ENCODE results near the gene OSBPL5. TPM values are rescaled to one million over a fixed set of nuclear protein-coding genes. Genes with fewer than 3 reads are reported as not detected.

Gene OSBPL5
- polyA plus RNA-seq, 1 donor: 14.1 TPM

DNA sequence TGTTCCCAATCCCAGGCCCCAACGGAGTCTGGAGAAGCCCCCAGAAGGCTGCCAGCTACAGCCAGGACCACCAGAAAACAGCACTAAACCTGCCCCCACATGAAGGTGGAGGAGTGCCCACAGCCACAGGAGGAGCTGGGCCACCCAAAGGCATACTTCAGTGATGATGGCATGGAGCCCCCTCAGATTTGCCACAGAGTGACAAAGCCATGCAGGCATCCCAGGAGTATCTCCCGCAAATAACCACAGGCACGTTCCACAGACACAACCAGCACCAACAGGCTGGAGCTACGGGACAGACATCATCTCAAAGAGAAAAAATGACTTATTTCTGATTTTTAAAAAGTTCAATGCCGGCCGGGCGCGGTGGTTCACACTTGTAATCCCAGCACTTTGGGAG lies 118.5 kb downstream of the OSBPL5 start:
- DNase-seq: no peak
- Histone ChIP-seq H3K27me3 (ENCODE audit: control insufficient read depth, insufficient read depth, low read length) (no peaks in the 10 kb centered on the region), H3K4me1 (ENCODE audit: control insufficient read depth, insufficient read depth, low read length) (peaks cover 29% of the 10 kb centered on the region), H3K27ac (ENCODE audit: low read length) (no peak overlapping the region), H3K9me3 (ENCODE audit: control insufficient read depth, low read depth, low read length) (no peaks in the 10 kb centered on the region), H3K36me3 (ENCODE audit: control insufficient read depth, insufficient read depth, low read length) (peaks cover 27% of the 10 kb centered on the region), H3K4me3 (ENCODE audit: low read length) (no peak overlapping the region)
- no CpG with 5 or more reads among the region's 8 CpGs for WGBS (ENCODE audit: insufficient coverage, low lambda C conversion rate)

DNA sequence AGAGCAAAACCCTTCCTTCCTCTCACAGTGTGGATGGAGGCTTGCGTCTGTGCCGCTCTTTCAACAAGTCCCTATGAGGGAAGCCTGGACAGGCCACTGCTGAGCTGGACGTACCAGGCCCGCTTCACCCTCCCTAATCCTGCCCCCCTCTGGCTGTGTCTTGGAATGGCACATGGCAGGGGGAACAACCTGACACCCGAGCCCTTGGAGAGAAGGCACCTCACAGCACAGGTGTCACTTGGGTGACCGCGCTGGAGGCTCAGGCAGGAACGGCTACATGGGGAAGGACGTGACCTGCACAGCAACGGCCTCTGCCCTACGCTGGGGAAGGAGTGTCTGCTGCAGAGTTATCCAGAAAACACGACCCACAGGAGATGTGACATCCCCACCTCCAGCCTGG lies 118.9 kb downstream of the OSBPL5 start:
- no peak overlapping the region for H3K27ac ChIP-seq (ENCODE audit: low read length)
- no peaks in the 10 kb centered on the region for H3K9me3 ChIP-seq (ENCODE audit: control insufficient read depth, low read depth, low read length)
- H3K4me1 ChIP-seq (ENCODE audit: control insufficient read depth, insufficient read depth, low read length): peaks cover 28% of the 10 kb centered on the region
- DNase-seq: no peak
- H3K36me3 ChIP-seq (ENCODE audit: control insufficient read depth, insufficient read depth, low read length): peaks cover 26% of the 10 kb centered on the region
- no peak overlapping the region for H3K4me3 ChIP-seq (ENCODE audit: low read length)
- H3K27me3 ChIP-seq (ENCODE audit: control insufficient read depth, insufficient read depth, low read length): no peaks in the 10 kb centered on the region
- WGBS (ENCODE audit: insufficient coverage, low lambda C conversion rate): no CpG with 5 or more reads among the region's 12 CpGs

GRCh38 chr11:3044915-3045314 lies 120.2 kb downstream of the OSBPL5 start:
- H3K4me3 ChIP-seq (ENCODE audit: low read length): no peak overlapping the region
- H3K4me1 ChIP-seq (ENCODE audit: control insufficient read depth, insufficient read depth, low read length): peaks cover 17% of the 10 kb centered on the region
- no peaks in the 10 kb centered on the region for H3K9me3 ChIP-seq (ENCODE audit: control insufficient read depth, low read depth, low read length)
- WGBS (ENCODE audit: insufficient coverage, low lambda C conversion rate): no CpG with 5 or more reads among the region's 12 CpGs
- no peak overlapping the region for H3K27ac ChIP-seq (ENCODE audit: low read length)
- DNase-seq: no peak
- H3K27me3 ChIP-seq (ENCODE audit: control insufficient read depth, insufficient read depth, low read length): no peaks in the 10 kb centered on the region
- H3K36me3 ChIP-seq (ENCODE audit: control insufficient read depth, insufficient read depth, low read length): peaks cover 37% of the 10 kb centered on the region

DNA sequence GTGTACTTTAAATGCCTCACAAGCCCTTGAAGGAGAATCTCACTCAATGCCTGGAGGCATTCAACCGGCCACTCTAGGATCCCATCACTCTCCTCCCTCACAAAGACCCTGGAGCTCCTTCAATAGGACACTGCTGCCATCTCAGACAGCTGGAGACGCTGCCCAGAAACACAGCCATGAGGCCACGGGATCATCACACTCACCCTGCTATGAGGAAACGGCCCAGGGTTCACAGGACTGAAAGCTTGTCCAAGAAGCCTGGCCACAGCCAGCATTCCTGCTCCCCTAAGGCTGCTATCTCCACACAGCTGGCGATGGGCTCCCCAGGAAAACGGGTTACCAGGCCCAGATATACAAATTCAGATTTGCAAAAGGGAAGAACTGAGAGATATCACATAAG lies 121.1 kb downstream of the OSBPL5 start:
- H3K9me3 ChIP-seq (ENCODE audit: control insufficient read depth, low read depth, low read length): no peaks in the 10 kb centered on the region
- H3K36me3 ChIP-seq (ENCODE audit: control insufficient read depth, insufficient read depth, low read length): peaks cover 42% of the 10 kb centered on the region
- WGBS (ENCODE audit: insufficient coverage, low lambda C conversion rate): no CpG with 5 or more reads among the region's 6 CpGs
- no peak overlapping the region for H3K4me3 ChIP-seq (ENCODE audit: low read length)
- H3K27ac ChIP-seq (ENCODE audit: low read length): no peak overlapping the region
- no peak for DNase-seq
- H3K4me1 ChIP-seq (ENCODE audit: control insufficient read depth, insufficient read depth, low read length): peaks cover 17% of the 10 kb centered on the region
- H3K27me3 ChIP-seq (ENCODE audit: control insufficient read depth, insufficient read depth, low read length): no peaks in the 10 kb centered on the region

- peaks cover 45% of the 10 kb centered on the region for H3K36me3 ChIP-seq (ENCODE audit: control insufficient read depth, insufficient read depth, low read length)
- H3K27ac ChIP-seq (ENCODE audit: low read length): no peak overlapping the region
- no peak overlapping the region for H3K4me3 ChIP-seq (ENCODE audit: low read length)
- DNase-seq: no peak
- H3K4me1 ChIP-seq (ENCODE audit: control insufficient read depth, insufficient read depth, low read length): peaks cover 17% of the 10 kb centered on the region
- WGBS (ENCODE audit: insufficient coverage, low lambda C conversion rate): no CpG with 5 or more reads among the region's 16 CpGs
- no peaks in the 10 kb centered on the region for H3K27me3 ChIP-seq (ENCODE audit: control insufficient read depth, insufficient read depth, low read length)
- H3K9me3 ChIP-seq (ENCODE audit: control insufficient read depth, low read depth, low read length): no peaks in the 10 kb centered on the region
Measured at GRCh38 chr11:3043315-3043871, 121.7 kb downstream of the OSBPL5 start.

GRCh38 chr11:3042496-3043314 lies 122.4 kb downstream of the OSBPL5 start:
- Histone ChIP-seq H3K36me3 (ENCODE audit: control insufficient read depth, insufficient read depth, low read length) (peaks cover 52% of the 10 kb centered on the region), H3K4me1 (ENCODE audit: control insufficient read depth, insufficient read depth, low read length) (peaks cover 17% of the 10 kb centered on the region), H3K27me3 (ENCODE audit: control insufficient read depth, insufficient read depth, low read length) (no peaks in the 10 kb centered on the region), H3K9me3 (ENCODE audit: control insufficient read depth, low read depth, low read length) (no peaks in the 10 kb centered on the region), H3K4me3 (ENCODE audit: low read length) (no peak overlapping the region), H3K27ac (ENCODE audit: low read length) (peak overlapping the region; percentile 69)
- DNase-seq: no peak
- no CpG with 5 or more reads among the region's 11 CpGs for whole genome bisulfite sequencing (ENCODE audit: insufficient coverage, low lambda C conversion rate)

- Histone ChIP-seq H3K9me3 (ENCODE audit: control insufficient read depth, low read depth, low read length) (no peaks in the 10 kb centered on the region), H3K4me1 (ENCODE audit: control insufficient read depth, insufficient read depth, low read length) (peaks cover 17% of the 10 kb centered on the region), H3K27me3 (ENCODE audit: control insufficient read depth, insufficient read depth, low read length) (no peaks in the 10 kb centered on the region), H3K27ac (ENCODE audit: low read length) (peak overlapping the region; percentile 69), H3K4me3 (ENCODE audit: low read length) (no peak overlapping the region), H3K36me3 (ENCODE audit: control insufficient read depth, insufficient read depth, low read length) (peaks cover 57% of the 10 kb centered on the region)
- WGBS (ENCODE audit: insufficient coverage, low lambda C conversion rate): 57% methylated on average over 3 of the region's 17 CpGs
- peak; percentile 67 for DNase-seq
Measured at GRCh38 chr11:3041699-3042441, 123.2 kb downstream of the OSBPL5 start.

DNA sequence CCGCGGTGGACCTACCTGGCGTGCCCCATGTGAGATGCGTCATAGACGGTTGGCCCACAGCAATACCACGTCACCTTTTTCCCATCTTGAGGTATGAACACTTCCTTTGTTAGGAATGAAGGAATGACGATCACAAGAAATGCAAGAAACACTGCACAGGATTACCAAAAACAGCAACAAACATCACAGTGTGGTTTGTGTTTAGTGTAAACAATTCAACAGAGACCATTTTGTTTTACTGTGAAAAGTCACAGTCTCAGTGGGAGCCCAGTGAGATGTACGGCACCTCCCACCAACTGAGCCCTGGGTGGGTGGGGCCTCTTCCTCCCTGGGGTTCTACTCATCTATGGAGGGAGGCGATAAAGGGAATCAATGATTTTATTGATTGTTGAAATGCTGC lies 124.2 kb downstream of the OSBPL5 start:
- peaks cover 60% of the 10 kb centered on the region for H3K36me3 ChIP-seq (ENCODE audit: control insufficient read depth, insufficient read depth, low read length)
- WGBS (ENCODE audit: insufficient coverage, low lambda C conversion rate): 100% methylated on average over 1 of the region's 9 CpGs
- DNase-seq: no peak

DNA sequence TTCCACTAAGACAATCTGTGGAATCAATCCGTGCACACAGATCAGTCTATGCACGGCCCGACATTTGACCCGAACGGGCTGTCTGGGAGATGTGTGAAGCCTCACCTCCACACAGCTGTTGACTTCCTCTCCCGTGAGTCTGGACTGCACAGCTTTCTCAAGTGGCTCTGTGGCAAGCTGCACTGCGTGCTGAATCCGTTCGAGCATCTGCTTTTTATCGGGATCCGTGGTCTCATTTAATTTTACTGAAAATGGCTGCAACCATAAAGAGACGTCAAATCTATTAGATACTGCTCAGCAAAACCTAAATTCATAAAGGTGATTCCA lies 127.2 kb downstream of the OSBPL5 start:
- H3K4me3 ChIP-seq (ENCODE audit: low read length): no peak overlapping the region
- no peak overlapping the region for H3K27ac ChIP-seq (ENCODE audit: low read length)
- H3K27me3 ChIP-seq (ENCODE audit: control insufficient read depth, insufficient read depth, low read length): no peaks in the 10 kb centered on the region
- WGBS (ENCODE audit: insufficient coverage, low lambda C conversion rate): no CpG with 5 or more reads among the region's 12 CpGs
- H3K36me3 ChIP-seq (ENCODE audit: control insufficient read depth, insufficient read depth, low read length): peaks cover 58% of the 10 kb centered on the region
- peaks cover 12% of the 10 kb centered on the region for H3K4me1 ChIP-seq (ENCODE audit: control insufficient read depth, insufficient read depth, low read length)
- DNase-seq: no peak
- no peaks in the 10 kb centered on the region for H3K9me3 ChIP-seq (ENCODE audit: control insufficient read depth, low read depth, low read length)

More for the DNA sequence above, 124.2 kb downstream of the OSBPL5 start:
- Histone ChIP-seq H3K27ac (ENCODE audit: low read length) (no peak overlapping the region), H3K4me1 (ENCODE audit: control insufficient read depth, insufficient read depth, low read length) (peaks cover 17% of the 10 kb centered on the region), H3K27me3 (ENCODE audit: control insufficient read depth, insufficient read depth, low read length) (no peaks in the 10 kb centered on the region), H3K9me3 (ENCODE audit: control insufficient read depth, low read depth, low read length) (no peaks in the 10 kb centered on the region), H3K4me3 (ENCODE audit: low read length) (no peak overlapping the region)

All from large intestine (tissue), 3 donors.